ENCODE data around the gene SDC3. TPM values are rescaled to one million over a fixed set of nuclear protein-coding genes. Genes with fewer than 3 reads are reported as not detected.
A peak's percentile ranks its signal among the peaks of the same experiment; 100 is the strongest.

SDC3 gene
- total and polyA plus RNA-seq, 7 donors: 3.3 to 11.6 (median 6.8) TPM

GRCh38 chr1:30822966-30823581 is 85.5 kb downstream of the SDC3 start:
- no peaks in the 10 kb centered on the region for H3K9me3 ChIP-seq
- ATAC-seq (no peak), DNase-seq (no peak)
- intact Hi-C loops (cut with DNase I): no loop called here
- TF ChIP-seq CTCF (IDR thresholded peaks at IDR 0.05): no peak
- peak overlapping the region; percentile 51 for H3K4me3 ChIP-seq
- H3K27ac ChIP-seq: peak overlapping the region; percentile 86
- no peaks in the 10 kb centered on the region for H3K36me3 ChIP-seq (ENCODE audit: insufficient read depth in 1 of 2, low read depth in 1 of 2)
- H3K27me3 ChIP-seq (ENCODE audit: insufficient read depth in 3 of 3, low read length in 2 of 3): peaks cover 0 to 1% (median 0%) of the 10 kb centered on the region in 3 donors
- peaks cover 14% of the 10 kb centered on the region for H3K4me1 ChIP-seq
- 71 to 84% (median 73%) methylated on average over 6 of the region's 6 CpGs for WGBS, 3 donors

- no peak overlapping the region for H3K27ac ChIP-seq
Observed at GRCh38 chr1:30822006-30822405, 86.6 kb downstream of the SDC3 start.

GRCh38 chr1:30820299-30820698 is 88.3 kb downstream of the SDC3 start:
- Histone ChIP-seq H3K4me1 (peaks cover 14% of the 10 kb centered on the region), H3K27ac (no peak overlapping the region), H3K4me3 (no peak overlapping the region), H3K27me3 (ENCODE audit: insufficient read depth in 3 of 3, low read length in 2 of 3) (peaks cover 0 to 16% (median 0%) of the 10 kb centered on the region in 3 donors), H3K9me3 (no peaks in the 10 kb centered on the region), H3K36me3 (ENCODE audit: insufficient read depth in 1 of 2, low read depth in 1 of 2) (no peaks in the 10 kb centered on the region)
- ATAC-seq: no peak
- WGBS, 3 donors: 61 to 71% (median 70%) methylated on average over 5 of the region's 5 CpGs
- intact Hi-C loops (cut with DNase I): no loop called here
- TF ChIP-seq CTCF (IDR thresholded peaks at IDR 0.05): no peak
- DNase-seq: no peak

More at GRCh38 chr1:30822006-30822405, 86.6 kb downstream of the SDC3 start:
- no peak for TF ChIP-seq CTCF (IDR thresholded peaks at IDR 0.05)
- Histone ChIP-seq H3K36me3 (ENCODE audit: insufficient read depth in 1 of 2, low read depth in 1 of 2) (no peaks in the 10 kb centered on the region), H3K27me3 (ENCODE audit: insufficient read depth in 3 of 3, low read length in 2 of 3) (peaks cover 0 to 6% (median 0%) of the 10 kb centered on the region in 3 donors), H3K4me1 (peaks cover 14% of the 10 kb centered on the region), H3K9me3 (no peaks in the 10 kb centered on the region), H3K4me3 (no peak overlapping the region)
- intact Hi-C loops (cut with DNase I): no loop called here
- ATAC-seq: no peak
- WGBS, 3 donors: 74 to 87% (median 86%) methylated on average over 1 of the region's 1 CpG
- DNase-seq: no peak

Other genes with a start within 250 kb of the SDC3 start
- gene MATN1, start 185.2 kb downstream of the SDC3 start, total RNA-seq: not detected
- gene MATN1, start 185.2 kb downstream of the SDC3 start, polyA plus RNA-seq: under 1 TPM; 0.03 to 0.07 (median 0.04) TPM
- 10 to 100 TPM in 3 of 4 donors, 1 to 10 TPM in 1; 8.2 to 14.4 (median 13.7) TPM for gene LAPTM5, start 151.0 kb downstream of the SDC3 start, total RNA-seq
- gene LAPTM5, start 151.0 kb downstream of the SDC3 start, polyA plus RNA-seq: 10 to 100 TPM in 1 of 3 donors, 1 to 10 TPM in 2; 3.0 to 14.5 (median 4.3) TPM
- gene PUM1, start 157.0 kb upstream of the SDC3 start, total RNA-seq: 10 to 100 TPM; 80.0 to 93.4 (median 81.7) TPM
- gene PUM1, start 157.0 kb upstream of the SDC3 start, polyA plus RNA-seq: 10 to 100 TPM; 16.8 to 38.8 (median 21.2) TPM

Measured in psoas muscle (tissue), 8 donors.